ENCODE measurements around the gene N4BP2L2. TPM values are rescaled to one million over a fixed set of nuclear protein-coding genes. Genes with fewer than 3 reads are reported as not detected.

Gene N4BP2L2
- total RNA-seq, 1 donor from 2014 or later: 153 TPM

DNA sequence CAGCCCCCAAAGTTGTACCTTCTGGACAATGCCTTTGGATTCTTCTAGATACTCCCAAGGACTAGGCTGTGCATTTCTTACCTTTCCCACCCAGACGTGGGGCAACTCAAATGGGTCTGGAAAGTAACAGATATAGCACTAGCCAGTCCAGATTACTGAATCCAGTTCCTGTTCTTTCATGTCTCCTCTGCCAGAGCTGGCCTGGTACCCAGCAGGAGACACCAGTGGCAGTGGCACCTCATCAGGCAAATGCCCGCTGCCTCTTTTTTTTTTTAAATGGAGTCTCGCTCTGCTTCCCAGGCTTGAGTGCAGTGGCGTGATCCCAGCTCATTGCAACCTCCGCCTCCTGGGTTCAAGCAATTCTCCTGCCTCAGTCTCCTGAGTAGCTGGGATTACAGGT, 43.2 kb downstream of the N4BP2L2 start:
- Mint-ChIP-seq H3K27me3 (ENCODE audit: insufficient read depth, low read depth) (no peaks in the 10 kb centered on the region), H3K27ac (no peak overlapping the region), H3K36me3 (peaks cover 5% of the 10 kb centered on the region), H3K4me3 (no peak overlapping the region), H3K9me3 (no peaks in the 10 kb centered on the region), H3K4me1 (no peaks in the 10 kb centered on the region)
- no peak for DNase-seq (ENCODE audit: low spot score)
- Histone ChIP-seq H3K4me2 (no peak overlapping the region), H3K4me1 (no peaks in the 10 kb centered on the region), H2AFZ (replicated peaks) (no peak overlapping the region), H3F3A (ENCODE audit: low read depth) (peaks cover 3% of the 10 kb centered on the region), H3K79me2 (ENCODE audit: low read depth) (no peaks in the 10 kb centered on the region), H3K36me3 (no peaks in the 10 kb centered on the region), H3K4me3 (no peak overlapping the region), H3K27ac (no peak overlapping the region), H3K9me3 (ENCODE audit: low read depth) (no peaks in the 10 kb centered on the region), H4K20me1 (ENCODE audit: low read depth) (no peaks in the 10 kb centered on the region), H3K27me3 (no peaks in the 10 kb centered on the region), H3K9ac (no peak overlapping the region)
- TF ChIP-seq, protein P1, sequence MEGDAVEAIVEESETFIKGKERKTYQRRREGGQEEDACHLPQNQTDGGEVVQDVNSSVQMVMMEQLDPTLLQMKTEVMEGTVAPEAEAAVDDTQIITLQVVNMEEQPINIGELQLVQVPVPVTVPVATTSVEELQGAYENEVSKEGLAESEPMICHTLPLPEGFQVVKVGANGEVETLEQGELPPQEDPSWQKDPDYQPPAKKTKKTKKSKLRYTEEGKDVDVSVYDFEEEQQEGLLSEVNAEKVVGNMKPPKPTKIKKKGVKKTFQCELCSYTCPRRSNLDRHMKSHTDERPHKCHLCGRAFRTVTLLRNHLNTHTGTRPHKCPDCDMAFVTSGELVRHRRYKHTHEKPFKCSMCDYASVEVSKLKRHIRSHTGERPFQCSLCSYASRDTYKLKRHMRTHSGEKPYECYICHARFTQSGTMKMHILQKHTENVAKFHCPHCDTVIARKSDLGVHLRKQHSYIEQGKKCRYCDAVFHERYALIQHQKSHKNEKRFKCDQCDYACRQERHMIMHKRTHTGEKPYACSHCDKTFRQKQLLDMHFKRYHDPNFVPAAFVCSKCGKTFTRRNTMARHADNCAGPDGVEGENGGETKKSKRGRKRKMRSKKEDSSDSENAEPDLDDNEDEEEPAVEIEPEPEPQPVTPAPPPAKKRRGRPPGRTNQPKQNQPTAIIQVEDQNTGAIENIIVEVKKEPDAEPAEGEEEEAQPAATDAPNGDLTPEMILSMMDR (IDR thresholded peaks at IDR 0.05): no peak
- no peak for TF ChIP-seq EZH2phosphoT487 (IDR thresholded peaks at IDR 0.05)
- TF ChIP-seq EZH2 (IDR thresholded peaks at IDR 0.05): no peak

DNA sequence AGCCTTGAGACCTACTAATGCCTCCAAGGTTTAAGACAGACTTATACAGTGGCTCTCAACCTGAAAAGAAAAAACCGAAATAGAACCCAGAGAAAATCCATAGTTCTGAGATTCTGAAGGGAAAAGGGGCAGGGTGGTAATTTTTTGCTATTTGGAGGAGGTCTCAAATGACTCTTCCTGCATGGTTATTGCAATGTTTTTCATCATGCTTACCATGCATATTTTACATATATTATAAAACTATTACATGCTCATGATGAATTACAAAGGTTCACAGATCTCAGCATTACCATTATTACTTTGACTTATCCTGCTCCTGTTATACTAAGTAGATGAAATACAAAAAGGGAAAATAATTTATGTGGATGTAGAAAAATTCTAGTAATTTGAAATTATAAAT, 47.6 kb downstream of the N4BP2L2 start:
- Mint-ChIP-seq H3K4me3 (no peak overlapping the region), H3K4me1 (no peaks in the 10 kb centered on the region), H3K36me3 (peaks cover under 1% of the 10 kb centered on the region), H3K27me3 (ENCODE audit: insufficient read depth, low read depth) (peaks cover 2% of the 10 kb centered on the region), H3K27ac (no peak overlapping the region), H3K9me3 (no peaks in the 10 kb centered on the region)
- Histone ChIP-seq H3K9ac (no peak overlapping the region), H3K79me2 (ENCODE audit: low read depth) (no peaks in the 10 kb centered on the region), H3K4me2 (no peak overlapping the region), H3K4me1 (no peaks in the 10 kb centered on the region), H3F3A (ENCODE audit: low read depth) (no peaks in the 10 kb centered on the region), H3K36me3 (no peaks in the 10 kb centered on the region), H3K27ac (no peak overlapping the region), H3K27me3 (no peaks in the 10 kb centered on the region), H4K20me1 (ENCODE audit: low read depth) (no peaks in the 10 kb centered on the region), H2AFZ (replicated peaks) (no peak overlapping the region), H3K9me3 (ENCODE audit: low read depth) (no peaks in the 10 kb centered on the region), H3K4me3 (no peak overlapping the region)
- DNase-seq (ENCODE audit: low spot score): no peak
- TF ChIP-seq, protein P1 (IDR thresholded peaks at IDR 0.05): no peak
- TF ChIP-seq EZH2 (IDR thresholded peaks at IDR 0.05) (no peak), EZH2phosphoT487 (IDR thresholded peaks at IDR 0.05) (no peak)

DNA sequence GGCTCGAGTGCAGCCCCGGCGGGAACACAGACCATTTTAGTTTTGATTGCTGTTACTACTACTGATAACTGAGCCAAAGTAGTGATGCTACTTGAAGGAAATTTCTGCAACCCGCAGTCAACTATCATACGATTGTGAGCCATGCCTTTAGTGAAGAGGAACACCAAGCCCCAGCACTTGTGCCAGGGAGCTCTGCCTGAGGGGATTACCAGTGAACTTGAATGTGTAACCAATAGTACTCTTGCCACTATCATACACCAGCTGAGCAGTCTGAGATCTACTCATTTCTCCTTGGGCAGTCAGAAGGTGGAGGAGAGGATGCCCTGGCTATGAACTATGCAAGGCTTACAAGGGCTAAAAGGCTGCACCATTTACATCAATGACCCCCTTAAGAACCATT, 61.7 kb downstream of the N4BP2L2 start:
- no peak overlapping the region for H3K27ac ChIP-seq
- H3K27ac Mint-ChIP-seq: no peak overlapping the region

DNA sequence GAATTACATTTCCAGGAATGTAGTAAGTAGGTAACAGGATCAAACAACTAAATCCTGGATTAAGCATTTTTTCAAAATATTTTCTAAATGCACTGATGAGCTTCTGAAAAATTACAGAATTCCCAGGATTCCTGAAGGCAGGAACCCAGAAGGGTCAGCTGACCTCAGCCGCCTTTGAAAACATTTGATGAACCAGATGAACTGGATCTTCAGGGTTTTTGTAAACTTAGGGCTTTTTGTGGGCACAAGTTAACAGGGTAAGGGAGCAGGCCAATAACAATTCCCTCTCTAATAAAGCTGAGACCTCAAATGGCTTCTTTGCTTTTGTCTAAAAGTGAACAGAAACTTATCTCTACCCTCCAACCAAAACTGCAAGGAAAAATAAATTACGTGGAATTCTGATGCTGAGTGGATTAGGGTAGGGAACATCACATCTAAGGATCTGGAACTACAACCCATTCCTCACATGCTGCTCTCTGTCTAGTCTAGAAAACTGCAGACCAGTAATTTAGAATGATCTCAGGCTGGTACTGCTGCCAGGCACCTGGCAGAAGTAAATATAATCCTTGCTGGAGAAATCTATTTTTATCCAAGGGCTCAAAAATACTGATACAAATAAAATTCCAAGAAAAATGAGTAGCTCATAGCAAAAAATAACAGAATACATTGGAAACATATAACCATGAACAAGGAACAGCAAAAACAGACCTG, 62.4 kb downstream of the N4BP2L2 start:
- no peak overlapping the region for H2AFZ ChIP-seq (replicated peaks)
- H3K9me3 ChIP-seq (ENCODE audit: low read depth): no peaks in the 10 kb centered on the region
- no peak overlapping the region for H3K27ac ChIP-seq
- H4K20me1 ChIP-seq (ENCODE audit: low read depth): no peaks in the 10 kb centered on the region
- TF ChIP-seq, protein P1 (IDR thresholded peaks at IDR 0.05): no peak
- no peak for TF ChIP-seq EZH2 (IDR thresholded peaks at IDR 0.05)
- no peak for TF ChIP-seq EZH2phosphoT487 (IDR thresholded peaks at IDR 0.05)
- Mint-ChIP-seq H3K9me3 (no peaks in the 10 kb centered on the region), H3K27ac (no peak overlapping the region), H3K27me3 (ENCODE audit: insufficient read depth, low read depth) (no peaks in the 10 kb centered on the region), H3K4me1 (no peaks in the 10 kb centered on the region), H3K4me3 (no peak overlapping the region), H3K36me3 (no peaks in the 10 kb centered on the region)
- H3K4me2 ChIP-seq: no peak overlapping the region
- H3F3A ChIP-seq (ENCODE audit: low read depth): no peaks in the 10 kb centered on the region
- H3K36me3 ChIP-seq: no peaks in the 10 kb centered on the region
- no peak overlapping the region for H3K4me3 ChIP-seq
- H3K4me1 ChIP-seq: peaks cover 17% of the 10 kb centered on the region
- no peak for DNase-seq (ENCODE audit: low spot score)
- H3K79me2 ChIP-seq (ENCODE audit: low read depth): no peaks in the 10 kb centered on the region
- no peaks in the 10 kb centered on the region for H3K27me3 ChIP-seq
- H3K9ac ChIP-seq: no peak overlapping the region

More for the DNA sequence above, 61.7 kb downstream of the N4BP2L2 start:
- Mint-ChIP-seq H3K9me3 (no peaks in the 10 kb centered on the region), H3K4me1 (no peaks in the 10 kb centered on the region), H3K4me3 (no peak overlapping the region), H3K27me3 (ENCODE audit: insufficient read depth, low read depth) (no peaks in the 10 kb centered on the region), H3K36me3 (no peaks in the 10 kb centered on the region)
- no peak for TF ChIP-seq EZH2 (IDR thresholded peaks at IDR 0.05)
- Histone ChIP-seq H3K9me3 (ENCODE audit: low read depth) (no peaks in the 10 kb centered on the region), H4K20me1 (ENCODE audit: low read depth) (no peaks in the 10 kb centered on the region), H3K4me2 (no peak overlapping the region), H3K4me1 (peaks cover 13% of the 10 kb centered on the region), H2AFZ (replicated peaks) (no peak overlapping the region), H3K36me3 (no peaks in the 10 kb centered on the region), H3F3A (ENCODE audit: low read depth) (no peaks in the 10 kb centered on the region), H3K79me2 (ENCODE audit: low read depth) (no peaks in the 10 kb centered on the region), H3K27me3 (no peaks in the 10 kb centered on the region), H3K4me3 (no peak overlapping the region), H3K9ac (no peak overlapping the region)
- no peak for DNase-seq (ENCODE audit: low spot score)

All from neural progenitor cell (in vitro differentiated cells).